CD4-positive, alpha-beta T cell treated with Interleukin-2 at 100 ng/mL for 4 hours (primary cell): Measurements from ENCODE around the gene MEOX1.
"Not testable (repeated sequence)": the region's sequence is repeated elsewhere in the genome, so short reads cannot be mapped to it uniquely, and the experiment has no call there.

ENCODE experiments used
- DNase-seq: peaks from one replicate; pipeline ENCODE4 v3.0.0-alpha.2; 2020; ENCODE audit warnings: low spot score

Gene MEOX1

DNA sequence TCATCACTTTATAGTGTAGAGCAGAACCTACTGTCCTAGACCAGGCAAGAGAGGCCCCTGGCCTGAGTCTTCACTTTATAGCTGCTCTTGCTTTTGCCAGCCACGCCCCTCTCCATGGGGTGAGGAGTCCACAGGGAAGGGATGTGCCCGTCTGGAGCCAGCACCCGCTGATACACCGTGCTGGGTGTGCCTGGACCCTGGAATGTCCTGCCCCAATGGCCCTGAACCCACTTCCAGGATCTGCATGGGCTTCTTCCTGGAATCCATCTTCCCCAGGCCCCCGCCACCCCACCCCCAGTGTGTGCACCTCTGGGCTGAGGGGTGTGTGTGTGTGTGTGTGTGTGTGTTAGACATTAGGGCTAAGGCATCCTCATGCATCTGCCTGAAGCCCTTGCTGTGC, 44.9 kb downstream of the MEOX1 start:
- DNase-seq = no peak

DNA sequence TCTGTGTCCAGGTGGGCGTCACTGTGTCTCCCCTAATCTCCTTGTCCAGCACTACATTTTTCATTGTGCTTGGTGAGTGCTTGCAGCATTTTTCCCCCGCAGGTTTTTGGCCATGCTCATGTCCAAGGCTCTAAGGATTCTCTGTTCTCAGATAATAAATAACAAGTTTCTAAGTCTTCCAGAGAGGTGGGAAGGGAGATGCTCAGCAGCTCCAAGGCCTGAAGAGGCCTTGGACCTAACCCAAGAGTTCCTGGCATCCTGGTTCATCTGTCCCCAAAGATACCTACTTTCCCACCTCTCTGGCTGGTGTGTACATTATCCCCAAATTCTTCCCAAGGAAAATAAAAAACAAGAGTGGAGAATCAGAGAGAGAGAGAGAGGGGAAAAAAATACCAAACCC, 45.3 kb downstream of the MEOX1 start:
- DNase-seq = no peak

DNA sequence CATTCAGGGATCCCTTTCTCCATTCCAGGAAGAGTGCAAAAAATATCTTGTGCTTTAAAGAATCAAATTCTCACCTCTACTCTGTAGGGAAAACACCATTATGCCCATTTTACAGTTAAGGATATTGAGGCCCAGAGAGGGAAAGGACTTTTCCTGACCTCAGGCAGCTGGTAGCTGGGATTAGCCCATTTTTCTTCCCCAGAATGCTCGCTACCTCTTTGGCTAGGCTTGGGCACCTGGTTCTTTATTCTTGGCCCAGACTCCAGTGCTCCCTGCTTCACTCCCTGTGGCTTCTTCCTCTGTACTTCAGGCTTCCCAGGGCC, 45.7 kb downstream of the MEOX1 start:
- DNase-seq = no peak

DNA sequence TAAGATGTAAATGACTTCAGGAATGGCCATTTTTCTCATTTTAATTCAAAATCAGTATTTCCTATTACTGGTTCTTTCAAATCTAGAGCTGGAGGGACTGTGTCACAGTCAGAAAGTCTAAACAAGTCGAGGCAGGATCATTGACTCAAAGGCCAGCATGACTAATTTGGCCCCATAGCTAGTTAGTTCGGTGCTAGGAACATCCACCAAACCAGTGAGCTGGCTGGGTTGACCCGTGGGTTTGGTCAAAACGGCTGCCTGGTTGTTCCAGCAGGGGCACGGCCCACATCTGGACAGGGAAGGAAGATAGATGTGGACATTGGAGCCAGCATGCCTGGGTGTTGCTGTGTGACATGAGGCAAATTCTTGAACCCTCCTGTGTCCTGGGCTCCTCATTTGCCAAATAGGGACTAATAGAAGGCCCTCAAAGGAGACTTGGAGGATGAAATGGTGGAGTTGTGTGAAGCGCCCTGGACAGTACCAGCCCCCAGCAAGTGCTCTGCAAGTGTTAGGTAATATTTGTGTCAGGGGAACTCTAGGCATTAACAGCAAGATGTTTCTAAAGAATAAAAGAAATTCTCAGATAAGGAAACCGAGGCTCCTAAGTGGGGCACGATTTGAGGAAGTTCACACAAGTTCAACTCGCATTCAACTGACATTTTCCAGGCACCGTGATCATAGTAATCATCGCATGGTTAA, 46.2 kb downstream of the MEOX1 start:
- no peak for DNase-seq

DNA sequence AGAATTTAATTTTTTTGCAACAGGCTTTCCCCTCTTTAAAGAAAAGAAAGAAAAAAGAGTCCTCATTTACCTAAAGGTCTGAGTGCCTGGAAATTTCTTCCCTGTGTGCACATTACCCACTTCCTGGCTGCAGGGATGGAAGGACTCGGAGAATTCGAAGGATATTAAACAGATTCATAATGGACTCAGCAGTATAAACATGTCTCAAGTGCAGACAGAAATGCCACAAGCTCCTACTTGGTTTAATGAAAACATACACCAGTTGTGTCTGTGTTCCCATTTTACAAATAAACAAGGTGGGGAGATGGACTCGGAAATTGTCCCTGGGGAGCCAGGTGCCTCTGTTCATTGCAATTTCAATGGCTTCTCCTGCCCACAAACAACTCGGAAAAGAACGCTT, 47.2 kb downstream of the MEOX1 start:
- no peak for DNase-seq

DNA sequence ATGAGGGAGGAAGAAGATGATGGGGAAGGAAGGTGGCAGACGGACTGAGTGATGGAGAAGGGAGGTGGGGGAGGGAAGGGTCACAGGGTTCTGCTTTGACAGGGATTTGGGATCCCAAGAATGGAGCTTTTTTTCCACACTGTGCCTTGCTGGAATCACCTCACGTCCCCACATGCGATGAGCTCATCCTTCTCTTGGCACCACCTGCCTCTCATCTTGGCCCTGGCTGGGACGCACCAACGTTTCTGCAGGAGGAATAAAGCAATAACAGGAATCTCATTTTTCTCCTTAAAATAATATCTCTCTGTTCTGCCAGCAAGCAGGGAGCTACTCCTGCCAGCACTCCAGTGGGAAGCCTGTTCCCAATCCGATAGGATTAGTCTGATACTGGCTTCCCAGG, 47.8 kb downstream of the MEOX1 start:
- DNase-seq = no peak

DNA sequence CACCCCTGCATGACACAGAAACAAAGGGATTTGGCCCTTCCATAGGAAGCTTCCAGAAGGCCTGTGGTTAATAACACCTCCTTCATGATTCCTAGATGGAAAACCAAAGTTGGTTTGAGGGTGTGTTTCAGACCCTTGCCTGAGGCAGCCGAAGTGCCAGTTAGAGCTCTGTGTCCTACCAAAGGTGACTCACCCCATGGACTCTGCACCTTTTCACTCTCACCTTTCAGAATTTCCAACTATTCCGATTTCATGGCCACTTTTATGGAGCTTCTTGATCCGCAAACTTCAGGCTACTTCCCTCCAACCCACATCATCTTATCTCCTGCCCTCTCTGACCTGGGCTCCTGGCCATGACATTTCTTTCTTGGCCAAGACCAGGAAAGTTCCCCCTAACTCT, 49.2 kb downstream of the MEOX1 start:
- no peak for DNase-seq

DNA sequence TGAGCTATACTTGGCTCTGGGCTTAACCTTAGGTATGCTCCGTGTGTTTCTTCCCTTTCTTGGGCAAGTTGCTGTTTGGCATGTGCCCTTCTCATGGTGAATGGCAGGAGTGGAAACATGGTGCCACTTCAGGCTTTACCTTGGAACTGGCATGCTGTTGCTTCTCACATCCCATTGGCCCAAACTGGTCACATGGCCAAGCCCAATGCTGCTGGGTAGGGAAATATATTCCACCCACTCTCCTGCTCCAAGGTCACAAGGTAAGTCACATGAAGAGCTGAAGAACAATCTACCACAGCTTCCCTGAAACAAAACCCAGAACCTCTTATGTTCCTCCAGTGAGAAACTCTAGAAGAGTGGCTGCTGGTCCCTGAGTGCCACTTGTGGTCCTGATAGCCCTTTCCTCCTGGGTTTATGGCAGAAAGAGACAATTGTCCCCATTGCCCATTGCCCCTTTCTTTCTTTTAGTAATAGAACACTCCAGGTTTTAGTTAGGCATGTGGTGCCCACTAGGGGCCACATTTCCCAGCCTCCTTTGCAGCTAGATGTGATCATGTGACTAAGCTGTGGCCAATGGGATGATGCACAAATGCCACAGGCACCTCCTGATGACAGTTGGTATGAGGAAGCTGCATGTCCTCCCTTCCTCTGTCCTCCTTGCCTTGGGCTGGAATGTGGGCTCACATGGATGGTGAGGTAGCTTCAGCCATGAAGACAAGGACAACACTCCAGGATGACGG, 50.3 kb downstream of the MEOX1 start:
- no peak for DNase-seq

DNA sequence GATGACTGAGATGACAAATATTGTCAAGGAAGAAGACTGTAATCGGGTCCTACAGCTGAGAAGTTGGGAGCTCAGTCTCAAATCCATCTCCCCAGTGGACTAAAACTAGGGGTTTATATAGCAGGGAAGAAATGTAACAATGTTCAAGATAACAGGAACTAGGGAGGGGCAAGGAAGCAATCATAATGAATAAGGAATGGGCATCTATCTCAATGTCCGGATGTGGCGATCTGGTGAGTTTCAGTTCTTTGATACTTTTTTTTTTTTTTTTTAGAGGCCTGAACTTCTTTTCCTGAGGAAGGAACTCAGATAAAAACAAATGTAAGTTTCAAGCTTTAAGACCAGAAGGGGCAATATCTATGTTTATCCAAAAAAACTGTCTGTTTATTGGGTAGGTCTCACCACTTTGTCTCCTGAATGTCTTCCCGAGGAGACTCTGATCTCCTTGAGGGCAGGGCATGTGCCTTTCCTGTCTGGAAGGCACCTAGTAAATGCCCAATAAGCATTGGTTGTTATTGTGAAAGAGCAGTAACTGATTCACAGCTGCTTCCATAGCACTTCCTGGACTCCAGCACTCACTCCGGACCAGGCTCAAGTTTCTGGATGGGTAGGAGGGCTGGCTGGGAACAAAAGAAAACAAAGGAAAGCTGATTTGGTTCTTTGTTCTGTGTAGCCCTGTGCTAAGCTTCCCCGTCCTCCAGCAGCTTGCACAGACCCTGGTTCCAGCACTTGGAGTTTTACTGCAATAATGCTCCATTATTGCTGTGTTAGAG, 51.9 kb downstream of the MEOX1 start:
- DNase-seq = no peak

DNA sequence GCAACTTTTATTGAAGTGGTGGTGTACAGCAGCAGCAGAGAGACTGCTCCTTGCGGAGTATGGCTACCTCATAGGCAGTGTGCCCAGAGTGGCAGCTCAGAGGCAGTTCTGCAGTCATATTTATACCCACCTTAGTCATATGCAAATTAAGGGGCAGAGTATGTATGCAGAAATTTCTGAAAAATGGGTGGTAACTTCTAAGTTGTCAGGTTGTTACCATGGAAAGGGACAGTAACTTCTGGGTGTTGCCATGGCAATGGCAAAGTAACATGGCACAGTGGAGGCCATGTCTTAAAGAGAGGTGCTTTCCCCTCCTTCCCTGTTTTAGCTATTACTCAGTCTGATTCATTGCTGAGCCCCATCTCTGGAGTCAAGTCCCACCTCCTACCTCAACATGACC, 53.4 kb downstream of the MEOX1 start:
- peak; percentile 5 for DNase-seq

DNA sequence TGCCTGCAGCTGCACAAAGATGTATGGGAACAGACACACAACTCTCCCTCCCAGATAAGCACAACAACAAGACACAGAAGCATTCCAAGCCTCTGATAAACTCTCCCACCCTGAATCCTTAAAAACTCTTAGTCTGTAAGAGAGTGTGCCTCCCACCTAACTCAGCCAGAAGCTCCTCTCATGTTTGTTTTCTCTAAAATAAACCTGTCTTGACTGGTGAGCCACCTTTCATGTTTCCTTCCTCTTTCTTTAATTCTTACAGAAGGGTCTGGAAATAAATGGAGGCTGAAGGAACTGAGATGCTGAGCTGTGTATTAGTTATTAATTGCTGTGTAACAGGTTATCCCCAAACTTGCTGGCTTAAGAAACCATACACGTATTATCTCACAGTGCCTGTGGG, 57.2 kb downstream of the MEOX1 start:
- DNase-seq = no peak

DNA sequence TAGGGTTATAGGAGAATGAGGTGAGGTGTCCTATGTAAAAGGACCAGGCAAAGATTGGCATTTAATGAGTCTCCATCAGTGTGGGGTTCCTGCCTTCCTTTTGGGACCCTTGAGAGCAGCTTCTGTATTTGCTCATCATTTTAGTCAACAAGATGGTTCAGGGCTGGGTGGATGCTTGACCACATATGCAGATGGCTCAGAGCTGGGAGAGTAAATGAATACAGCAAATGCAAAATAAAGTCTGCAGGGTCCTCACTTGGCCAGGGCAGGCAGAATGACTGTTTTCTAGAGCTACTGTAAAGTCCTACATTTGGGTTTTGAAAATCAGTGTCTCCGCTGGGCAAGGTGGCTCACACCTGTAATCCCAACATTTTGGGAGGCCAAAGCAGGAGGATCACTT, 58.4 kb downstream of the MEOX1 start:
- DNase-seq = no peak

DNA sequence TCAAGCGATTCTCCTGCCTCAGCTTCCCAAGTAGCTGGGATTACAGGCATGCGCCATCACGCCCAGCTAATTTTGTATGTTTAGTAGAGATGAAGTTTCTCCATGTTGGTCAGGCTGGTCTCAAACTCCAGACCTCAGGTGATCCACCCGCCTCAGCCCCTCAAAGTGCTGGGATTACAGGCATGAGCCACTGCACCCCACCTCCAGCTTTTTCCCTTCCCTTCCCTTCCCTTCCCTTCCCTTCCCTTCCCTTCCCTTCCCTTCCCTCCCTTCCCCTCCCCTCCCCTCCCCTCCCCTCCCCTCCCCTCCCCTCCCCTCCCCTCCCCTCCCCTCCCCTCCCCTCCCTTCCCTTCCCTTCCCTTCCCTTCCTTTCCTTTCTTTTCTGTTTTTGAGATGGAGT, 59.2 kb downstream of the MEOX1 start:
- not testable (repeated sequence) for DNase-seq

DNA sequence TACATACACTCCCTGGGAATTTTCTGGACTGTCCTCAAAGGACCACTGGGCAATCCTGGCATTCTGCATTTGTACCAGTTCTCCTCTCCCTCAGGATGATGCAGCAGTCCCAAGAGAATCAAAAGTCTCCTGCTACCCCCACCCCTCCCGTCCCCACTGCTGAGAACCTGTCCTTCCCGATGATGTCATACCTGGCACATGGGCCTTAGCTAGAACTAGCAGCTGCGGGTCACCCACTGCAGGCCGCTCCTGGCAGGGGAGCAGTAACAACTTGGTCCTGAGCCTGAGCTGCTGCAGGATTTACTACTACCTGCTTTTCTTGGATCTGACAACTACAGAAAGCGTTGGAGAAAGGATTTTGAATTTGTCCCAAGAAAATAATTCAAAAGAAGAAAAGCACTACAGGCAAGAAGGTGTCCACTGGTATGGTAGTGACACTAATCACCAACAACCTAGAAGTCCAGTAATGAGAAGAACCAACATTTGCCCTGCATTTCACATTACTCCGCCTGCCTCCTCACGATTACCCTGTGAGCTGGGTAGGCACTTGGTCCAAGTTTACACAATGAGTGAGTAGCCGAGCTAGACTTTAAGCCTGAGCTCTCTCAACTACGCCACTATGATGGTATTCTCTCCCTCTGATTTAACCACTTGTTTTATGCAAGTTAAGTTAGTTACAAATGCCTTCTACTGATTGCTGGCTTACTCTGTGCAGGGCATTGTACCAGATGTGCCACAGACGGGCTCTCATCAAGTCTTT, 60.3 kb downstream of the MEOX1 start:
- DNase-seq = no peak

DNA sequence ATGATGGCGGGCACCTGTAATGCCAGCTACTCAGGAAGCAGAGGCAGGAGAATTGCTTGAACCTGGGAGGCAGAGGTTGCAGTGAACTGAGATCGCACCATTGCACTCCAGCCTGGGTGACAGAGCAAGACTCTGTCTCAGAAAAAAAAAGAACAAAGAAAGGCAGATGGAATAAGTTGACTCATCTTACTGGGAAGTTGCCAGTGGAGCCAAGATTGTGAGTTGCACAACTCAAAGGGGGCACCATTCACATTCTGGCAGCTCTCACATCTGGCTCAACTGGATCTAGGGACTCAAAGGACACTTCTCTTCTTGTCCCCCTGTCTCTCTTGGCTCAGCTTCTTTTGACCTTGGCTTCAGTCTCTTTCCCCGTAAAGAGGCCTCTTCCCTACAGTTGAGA, 61.9 kb downstream of the MEOX1 start:
- no peak for DNase-seq

DNA sequence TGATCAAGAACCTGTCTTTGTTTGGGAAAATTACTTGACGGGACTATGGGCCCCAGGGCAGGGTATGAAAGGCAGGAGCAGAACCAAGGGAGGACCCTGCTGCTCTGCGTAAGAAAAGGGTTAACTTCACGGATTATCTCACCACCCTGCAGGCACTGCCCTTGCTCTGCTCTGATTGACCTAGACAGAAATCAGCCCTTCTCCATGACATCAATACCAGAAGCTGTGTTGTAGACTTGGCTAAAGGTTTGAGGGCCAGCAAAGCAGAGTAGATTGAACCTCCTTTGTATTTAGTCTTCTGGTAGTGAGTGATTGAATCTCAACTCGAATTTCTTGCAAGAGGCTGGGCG, 62.7 kb downstream of the MEOX1 start:
- DNase-seq = no peak

DNA sequence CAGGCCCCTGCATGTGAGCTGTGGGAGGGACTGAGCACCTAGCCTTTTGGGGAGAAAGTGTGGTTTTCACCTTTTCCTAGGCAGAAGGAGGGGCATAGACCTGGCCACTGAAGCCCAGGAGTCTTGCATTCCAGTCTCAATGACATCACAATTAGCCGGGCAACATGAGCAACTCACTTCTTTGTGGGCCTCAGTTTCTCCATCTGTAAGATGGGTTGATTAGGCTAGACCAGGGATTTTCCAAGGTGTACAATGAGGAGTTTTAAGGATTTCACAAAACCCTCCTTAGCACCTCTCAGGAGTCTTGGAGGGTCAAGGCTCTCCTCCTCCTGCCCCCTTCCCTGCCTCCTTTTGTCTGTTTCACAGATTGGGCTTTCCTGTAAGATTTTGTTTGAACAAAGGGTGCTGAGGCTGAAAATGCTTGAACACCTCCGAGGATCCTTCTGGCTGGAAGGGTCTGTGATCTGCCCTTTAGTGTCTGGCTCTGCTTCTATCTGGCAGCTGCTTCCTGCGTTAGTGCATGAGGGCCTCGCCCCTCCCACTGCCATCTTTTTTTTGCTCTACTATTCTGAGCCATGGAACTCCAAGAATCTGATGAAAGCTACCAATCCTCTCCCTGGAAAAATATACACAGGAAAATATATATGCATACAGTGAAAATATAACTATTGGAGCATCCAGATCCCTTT, 63.2 kb downstream of the MEOX1 start:
- DNase-seq = no peak

DNA sequence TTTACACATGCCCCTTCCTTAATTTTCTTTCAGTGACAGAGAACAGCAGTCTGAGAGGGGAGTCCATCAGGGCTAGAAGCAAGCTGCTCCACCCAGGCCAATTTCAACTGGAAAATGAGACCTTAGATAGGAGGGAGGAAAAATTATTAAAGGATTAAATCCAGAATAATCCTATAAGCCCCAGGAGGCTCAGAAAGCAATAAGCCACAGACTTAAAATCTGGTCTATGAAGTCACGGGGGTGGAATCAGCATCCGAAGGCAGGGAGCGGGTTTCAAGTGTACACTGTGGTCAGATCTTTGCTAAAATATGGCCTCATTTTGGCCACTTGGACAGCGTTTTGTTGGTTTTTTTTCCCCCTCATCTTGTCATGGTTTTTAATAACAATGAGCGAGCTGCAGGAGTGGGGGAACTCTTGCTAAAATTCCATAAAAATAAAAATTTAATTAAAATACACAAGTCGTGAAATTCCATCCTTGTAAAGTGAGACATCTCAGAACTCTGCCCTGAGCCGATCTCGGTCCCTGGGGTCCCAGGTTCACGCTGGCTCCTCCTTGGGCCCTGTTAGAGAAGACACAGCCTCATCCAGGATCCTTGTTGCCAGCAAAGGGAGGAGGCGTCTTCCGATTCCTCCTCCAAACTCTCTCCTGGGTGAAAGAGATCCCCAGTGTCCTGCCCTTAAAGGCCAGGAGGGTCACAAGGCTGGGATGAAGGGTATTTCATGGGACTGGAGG, 63.9 kb downstream of the MEOX1 start:
- no peak for DNase-seq

DNA sequence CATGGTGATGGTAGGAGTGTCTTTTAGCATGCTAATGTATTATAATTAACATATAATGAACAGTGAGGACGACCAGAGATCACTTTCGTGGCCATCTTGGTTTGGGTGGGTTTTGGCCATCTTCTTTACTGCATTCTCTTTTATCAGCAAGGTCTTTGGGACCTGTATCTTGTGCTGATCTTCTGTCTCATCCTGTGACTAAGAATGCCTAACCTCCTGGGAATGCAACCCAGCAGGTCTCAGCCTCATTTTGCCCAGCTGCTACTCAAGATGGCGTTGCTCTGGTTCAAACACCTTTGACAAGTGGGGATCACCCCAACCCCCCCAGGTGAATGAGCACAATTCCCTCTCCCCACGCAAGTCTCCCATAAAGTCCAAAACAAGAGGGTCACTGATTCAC, 66.3 kb downstream of the MEOX1 start:
- no peak for DNase-seq

DNA sequence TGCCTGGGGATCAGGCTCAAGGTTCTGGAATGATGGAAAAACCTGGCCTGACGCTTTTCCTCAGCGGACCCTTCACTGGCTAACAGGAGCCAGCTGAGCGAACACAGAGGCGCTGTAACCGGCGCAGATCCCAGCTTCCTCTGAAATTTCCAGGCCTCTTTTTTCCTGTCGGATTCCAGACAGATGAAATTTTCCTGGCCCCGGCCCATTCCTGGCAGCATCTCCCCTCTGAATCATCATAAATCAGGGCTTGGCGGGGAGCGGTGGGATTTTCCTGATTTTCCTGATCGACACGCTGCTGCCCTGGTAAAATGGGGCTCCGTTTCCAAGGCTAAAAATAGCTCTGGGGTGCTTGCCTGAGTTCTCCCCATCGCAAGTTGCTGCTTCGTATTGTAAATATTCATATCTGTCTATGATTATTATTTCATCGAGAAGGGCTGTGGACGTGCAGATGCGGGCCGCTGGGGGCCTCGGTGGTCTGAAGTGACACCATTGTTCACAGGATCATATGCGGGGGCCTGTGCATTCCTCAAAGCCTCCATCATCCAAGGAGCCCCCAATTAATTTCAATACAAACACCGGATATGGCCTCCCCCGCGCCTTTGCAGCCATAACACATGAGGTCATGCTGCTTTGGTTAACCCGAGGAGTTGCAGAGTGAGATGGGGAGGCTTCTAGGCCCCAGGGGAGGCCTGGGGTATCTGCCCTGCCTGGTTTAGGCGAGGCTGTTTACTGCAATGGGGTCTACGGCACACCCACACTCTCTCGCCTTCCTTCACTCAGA, 69.8 kb downstream of the MEOX1 start:
- no peak for DNase-seq

DNA sequence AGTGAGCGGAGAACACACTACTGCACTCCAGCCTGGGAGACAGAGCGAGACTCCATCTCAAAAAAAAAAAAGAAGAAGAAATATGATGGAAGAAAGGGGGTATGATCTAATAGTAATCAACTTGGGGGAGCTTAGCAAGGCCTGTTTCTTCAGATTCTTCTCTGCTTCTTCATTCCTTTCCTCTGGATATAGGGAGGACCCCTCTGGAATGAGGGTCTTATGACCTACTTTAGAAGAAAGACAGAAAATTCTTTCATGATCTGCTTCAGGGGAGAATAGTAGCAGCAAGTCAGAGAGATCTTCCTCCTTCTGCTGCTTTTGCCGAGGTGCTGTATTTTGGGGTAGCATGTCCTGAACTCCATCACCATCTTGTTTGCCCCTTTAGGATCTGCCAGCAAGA, 70.7 kb downstream of the MEOX1 start:
- DNase-seq = no peak
